ENCODE measurements around the gene CAV2.

Gene CAV2

DNA sequence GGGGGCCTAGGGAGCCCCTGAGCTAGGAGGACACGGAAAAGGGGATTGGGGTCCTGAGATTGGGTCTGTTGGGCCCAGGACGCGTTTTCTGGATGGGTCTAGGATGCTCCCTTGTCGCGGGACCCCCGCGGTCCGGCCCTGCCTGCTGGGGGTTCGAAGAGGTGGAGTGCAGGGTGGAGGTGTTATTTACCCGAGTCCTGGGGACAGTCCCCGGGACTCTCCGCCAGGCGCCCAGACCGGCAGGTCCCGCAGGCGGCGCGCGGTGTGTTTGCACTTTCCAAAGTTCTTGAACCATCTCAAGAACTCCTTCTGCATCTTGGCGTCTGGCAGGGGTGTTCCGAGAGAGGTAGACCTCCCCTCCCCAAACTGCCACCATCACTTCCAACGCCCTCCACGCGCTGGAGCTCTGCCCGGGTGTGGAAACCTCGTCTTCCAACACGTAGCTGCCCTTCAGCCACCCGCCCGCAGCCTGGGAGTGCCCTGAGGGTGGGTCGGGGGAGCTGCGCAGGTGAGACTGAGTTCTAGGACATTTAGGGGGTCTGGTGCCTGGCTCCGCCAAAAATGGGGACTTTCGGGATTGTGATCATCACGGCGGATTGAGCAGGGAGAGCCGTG, 25.9 kb downstream of the CAV2 start:
- no peak for FAIRE-seq

DNA sequence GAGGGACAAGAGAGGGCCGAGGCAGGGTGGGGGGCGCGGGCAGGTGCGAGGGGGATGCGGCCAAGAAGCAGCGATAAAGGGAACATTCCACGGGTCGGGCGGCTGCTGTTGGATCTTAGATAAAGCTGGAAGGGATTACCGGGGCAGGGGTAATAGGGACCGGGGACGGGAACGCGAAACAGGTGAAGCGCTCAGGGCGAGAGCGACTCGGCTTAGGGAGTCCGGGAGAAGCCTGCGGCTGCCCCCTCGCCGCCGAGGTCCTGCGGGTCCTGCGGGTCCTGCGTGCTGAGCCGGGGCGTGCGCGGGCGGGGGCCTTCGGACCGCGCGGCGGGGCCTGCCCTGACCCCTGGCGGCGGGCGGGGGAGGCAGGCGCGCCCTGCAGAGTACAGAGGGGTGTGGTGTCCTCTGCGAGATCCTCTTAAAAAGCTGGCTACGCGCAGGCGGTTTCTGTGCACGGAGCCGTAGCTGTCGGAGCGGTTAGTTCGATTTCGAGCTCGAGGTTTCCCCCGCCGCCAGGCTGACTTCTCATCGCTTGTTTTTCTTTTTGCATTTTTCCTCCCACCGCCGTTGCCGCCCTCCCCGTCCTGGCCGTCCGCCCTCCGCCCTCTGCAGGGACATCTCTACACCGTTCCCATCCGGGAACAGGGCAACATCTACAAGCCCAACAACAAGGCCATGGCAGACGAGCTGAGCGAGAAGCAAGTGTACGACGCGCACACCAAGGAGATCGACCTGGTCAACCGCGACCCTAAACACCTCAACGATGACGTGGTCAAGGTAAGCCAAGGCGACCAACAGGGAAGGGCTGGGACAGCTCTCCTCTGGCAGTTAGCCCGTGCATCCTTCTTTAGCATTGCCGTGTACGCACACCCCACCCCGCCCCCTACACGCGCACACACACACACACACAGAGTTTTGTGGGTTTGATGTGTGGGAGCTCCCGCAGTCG, 26.6 kb downstream of the CAV2 start:
- no peak for FAIRE-seq

DNA sequence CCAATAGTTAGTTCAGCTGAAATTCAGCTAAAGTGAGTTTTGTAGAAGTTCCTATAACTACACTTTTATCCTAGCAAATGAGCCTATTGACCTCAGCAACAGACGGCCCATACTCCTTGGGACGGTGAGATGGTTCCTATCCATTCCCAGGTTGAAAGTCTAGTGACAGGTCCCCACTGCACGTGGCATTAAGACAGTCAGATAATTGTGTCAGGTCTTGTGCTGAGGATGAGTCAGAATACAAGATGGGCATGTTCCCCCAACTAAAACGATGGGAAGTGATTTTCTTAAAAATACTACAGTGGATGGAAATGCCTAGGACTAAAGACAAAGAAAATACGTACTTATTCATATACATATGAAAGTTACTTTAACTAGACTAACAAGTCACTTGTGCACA, 27.4 kb downstream of the CAV2 start:
- no peak for FAIRE-seq

DNA sequence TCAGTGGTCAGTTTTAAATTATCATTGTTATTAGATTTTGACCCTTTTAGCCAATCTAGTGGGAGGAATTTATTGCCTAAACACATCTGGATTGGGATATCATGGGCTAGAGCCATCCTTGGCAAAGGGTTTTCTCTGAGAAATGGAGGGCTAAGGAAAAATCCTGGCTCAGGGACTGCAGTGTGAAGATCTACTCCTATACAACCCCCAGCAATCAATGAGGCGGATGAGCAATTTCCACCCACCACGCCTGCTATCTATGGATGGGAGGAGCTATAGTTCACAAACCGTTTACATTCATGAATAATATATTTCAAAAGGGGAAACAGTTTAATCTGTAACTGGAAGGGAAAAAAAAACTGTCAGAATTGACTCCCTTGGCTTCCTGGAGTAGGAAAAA, 28.0 kb downstream of the CAV2 start:
- FAIRE-seq, result no peak

DNA sequence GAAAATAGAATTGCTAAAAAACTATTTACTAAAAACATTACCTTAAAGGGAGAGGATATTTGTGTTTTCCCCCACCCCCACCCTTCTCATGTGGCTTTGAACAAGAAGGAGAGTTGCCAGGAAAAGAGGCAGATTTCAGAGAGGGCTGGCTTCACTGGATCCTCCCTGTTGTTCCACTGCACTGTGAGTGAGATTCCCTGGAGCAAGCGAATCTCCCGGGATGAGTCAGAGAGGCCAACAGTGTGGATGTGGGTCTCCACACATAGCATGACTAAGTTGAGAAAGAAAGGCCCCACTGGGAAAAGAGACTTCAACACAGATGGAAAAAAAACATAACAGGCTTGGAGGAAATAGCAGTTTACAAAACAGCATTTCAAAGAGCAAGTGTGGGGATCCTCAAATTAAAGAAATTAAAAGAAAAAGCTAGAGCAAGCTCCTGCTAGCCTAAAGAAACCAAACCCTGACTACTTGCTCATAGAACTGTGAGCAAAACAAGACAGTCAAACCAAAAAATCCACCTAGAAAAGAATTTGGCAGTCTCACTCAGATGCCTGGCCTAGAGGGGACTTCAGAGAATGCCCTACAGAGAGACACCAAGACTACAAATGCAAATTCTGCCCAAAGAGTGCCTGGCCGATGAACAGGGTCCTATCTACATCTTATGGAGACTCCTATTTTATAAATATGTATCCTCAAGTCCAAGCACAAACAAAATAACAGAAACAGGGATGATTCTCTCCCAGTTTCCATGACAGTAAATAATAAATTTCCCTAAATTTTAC, 28.7 kb downstream of the CAV2 start:
- FAIRE-seq, result no peak

DNA sequence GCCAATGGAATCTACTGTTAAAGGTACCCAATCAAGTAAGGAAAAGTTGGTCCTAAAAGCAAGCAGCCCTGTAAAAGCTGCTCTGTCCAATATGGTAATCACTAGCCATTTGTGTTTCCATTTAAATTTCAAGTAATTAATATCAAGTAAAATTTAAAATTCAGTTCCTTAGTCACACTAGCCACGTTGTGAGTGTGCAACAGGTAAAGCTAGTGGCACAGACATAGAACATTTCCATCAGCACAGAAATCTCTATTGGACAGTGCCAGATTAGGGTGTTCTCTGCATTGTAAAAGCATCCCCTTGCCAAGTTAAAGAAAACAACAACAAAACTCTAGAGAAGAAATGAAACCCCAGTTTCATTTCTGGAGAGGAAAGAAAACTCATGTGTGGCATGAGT, 29.7 kb downstream of the CAV2 start:
- FAIRE-seq, result no peak

DNA sequence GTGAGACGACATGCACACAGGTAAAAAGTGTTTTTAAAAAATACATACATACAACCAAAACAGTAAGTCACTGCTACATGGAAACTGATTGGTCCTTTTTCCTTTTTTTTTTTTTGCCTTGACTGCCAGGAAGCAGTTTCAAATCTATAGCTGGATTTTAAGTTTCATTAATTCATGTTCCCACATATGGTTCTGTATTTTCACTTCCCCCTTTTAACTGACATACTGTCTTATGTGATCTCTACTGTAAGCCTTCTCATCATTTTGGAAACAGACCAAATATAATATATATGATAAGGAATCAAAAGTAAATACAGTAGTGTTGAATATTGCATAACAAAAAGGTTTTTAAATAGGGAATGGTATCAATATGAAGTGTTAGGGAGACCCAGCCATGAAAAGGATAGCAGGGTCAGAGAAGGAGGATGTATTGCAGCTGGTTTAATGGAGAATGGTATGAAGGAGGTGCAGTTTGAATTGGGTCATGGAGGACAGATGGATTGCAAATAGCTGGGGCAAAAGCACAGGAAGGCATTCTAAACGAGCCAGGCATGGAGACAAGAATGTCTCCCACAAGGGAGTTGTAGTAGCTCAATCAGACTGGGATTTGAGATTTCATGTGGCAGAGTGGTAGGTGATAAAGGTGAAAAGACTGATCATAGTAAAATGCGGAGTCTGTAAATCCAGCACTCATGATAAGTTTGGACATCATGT, 30.7 kb downstream of the CAV2 start:
- FAIRE-seq, result no peak

DNA sequence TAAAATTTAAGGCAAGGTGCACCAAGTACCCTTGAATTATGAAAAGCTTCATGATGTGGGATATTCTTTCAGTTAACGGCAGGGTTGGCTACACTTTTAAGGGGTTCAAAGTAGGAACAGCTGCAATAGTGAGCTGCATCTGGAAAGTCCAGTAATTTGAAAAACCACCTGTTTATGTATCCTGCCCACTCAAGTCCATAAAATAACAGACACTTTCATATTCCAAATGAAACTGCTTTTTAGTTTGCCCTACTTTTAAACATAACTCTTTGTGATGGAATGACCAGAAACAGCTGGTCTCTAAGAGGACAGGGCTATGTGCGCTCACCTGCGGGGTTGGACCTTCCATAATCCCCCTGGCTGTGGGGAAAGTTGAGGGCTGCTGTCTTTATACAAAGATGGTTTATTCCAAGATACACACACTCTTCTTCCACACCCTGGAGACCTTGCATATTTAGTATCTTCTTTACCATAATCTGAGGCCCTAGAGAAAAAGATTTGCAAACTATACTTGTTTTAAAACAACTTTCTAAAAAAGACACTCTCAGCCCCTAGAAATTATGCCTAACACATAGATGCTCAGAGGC, 32.7 kb downstream of the CAV2 start:
- FAIRE-seq, result no peak

DNA sequence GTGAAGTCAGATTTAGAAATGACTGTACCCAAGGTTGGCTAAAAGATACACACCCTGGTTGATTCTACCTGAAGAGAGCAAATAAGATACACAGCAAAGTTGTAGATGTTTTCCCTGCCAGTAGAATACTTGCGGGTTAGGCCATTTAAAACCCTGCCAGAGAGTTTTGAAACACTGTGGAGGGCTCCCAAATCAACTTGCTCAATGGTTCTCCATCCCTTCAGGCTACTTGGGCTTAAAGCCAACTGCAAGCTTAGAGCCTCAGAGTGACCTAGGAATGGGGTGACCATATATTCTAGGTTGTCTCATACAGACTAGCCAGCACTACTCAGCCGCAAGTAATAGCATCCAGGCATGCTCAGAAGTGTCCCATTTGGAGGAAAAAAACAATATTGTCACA, 35.3 kb downstream of the CAV2 start:
- no peak for FAIRE-seq

DNA sequence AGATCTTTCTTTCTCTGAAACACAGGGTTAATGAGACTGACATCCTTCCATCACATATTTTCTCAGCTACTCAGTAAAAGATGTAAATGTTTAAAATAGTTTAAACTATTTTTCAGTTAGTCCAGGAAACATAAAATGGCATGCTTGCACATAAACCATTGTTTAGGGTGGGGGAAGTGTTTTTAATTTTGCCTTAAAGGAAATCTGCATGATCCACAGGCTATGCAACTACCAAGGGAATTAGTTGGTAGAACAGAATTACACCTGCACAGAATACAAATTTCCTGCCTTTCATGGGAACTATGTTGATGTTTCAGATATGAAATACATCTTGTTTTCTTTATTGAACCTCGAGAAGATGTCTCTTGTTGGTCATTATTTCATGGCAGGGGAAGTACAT, 35.9 kb downstream of the CAV2 start:
- no peak for FAIRE-seq

DNA sequence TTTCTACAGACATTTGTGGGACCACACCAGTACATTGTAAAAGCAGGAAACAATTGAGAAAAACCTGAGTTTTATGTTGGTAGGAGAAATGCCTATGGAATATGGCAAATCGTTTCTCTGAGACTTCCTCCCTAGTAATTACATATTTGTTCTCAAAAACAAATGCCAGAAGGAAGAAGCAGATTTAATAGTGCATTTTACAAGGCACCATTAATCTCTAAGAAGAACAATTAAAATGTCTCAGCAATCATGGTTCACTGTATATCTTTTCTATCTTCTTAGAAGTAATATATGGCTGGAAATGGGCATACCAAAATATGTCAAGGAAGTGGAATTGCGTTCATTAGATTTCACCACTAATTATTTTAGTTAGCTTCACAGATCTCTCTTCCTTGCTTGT, 38.6 kb downstream of the CAV2 start:
- FAIRE-seq, result no peak

DNA sequence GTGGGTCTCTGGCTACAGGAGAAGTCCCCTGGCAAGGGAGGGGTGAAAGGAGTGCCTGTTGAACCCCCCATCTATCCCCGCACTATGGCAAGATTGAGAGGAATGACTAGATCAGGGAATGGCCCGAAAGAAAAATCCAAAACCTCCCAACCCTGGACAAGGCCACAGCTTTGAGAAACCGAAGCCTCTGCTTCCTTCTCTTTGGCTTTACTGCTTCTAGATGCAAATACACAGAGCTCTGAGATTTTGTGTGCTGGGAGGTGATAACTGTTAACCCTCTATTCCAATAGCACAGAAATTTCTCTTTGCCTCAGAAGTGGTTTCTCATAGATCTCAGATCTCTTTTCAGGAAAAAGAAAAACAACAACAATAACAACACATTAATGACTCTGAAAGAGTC, 40.3 kb downstream of the CAV2 start:
- FAIRE-seq, result no peak

DNA sequence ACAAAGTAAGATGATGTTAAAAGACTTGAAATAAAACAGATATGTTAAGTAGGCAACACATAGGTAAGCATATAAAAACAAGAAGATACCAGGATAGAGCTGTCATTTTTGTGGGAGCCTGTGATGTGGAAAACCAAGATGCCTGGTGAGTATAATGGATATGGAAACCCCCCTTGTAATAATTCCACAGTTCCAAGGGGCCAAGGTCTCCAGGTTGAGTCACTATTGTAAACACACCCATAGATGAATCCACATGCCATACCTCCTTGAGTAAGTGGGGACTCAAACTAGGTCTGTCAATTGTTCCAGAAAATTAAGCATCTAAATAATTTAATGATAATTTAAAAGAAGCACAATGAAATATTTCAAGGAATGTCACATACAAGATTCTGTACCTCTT, 41.2 kb downstream of the CAV2 start:
- FAIRE-seq, result no peak

DNA sequence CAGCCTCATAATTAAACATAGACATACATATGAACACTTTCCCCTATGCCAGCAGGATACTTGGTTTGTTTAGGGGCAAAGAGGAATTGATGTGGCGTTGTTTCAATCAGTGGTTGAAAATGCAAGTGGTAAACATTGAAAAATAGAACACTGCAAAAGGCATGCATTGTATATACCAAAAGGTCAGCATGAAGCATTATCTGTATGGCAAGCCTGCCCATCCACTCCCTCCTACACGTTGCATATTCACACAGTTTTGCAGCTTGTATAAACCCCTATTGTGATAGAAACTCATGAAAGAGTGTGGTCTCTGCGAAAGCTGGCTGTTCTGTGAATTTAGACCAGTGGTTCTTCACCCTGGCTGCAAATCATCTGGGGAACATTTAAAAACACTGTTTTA, 42.4 kb downstream of the CAV2 start:
- FAIRE-seq, result no peak

DNA sequence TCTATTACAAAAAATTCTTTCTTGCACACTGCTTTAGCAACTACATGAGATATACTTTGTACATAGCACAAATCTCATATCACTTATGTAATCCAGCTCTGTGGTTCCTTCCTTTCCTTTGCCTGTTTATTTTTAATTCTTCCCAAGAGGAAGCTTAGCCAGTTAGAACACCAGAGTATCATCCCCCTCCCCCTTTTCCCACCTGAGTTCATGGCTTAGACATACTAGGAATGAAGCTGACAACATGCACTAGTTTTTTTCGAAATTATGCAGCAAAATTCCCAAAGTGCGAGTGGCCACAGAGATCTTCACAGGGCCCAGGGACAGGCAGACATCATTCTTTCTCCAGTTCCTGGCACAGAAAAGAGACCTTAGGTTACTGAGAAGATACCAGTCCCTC, 43.1 kb downstream of the CAV2 start:
- FAIRE-seq, result no peak

DNA sequence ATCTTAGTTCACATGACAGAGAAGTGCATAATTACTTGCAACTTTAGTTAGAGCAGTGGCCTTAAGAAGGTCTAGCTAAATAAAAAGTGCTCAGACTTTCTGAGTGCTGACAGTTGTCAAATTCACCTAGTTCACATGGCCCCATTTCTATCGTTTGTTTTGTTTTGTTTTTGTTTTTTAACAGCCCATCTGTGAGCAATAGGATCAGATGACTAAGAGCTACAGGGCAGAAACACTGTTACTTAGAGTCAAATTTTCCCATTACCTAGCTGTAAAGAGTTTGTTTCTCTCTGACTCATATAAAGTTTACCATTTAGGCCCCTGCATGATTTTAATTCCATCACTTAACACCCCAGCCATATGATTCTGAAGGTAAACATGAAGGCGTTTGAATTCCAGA, 44.1 kb downstream of the CAV2 start:
- no peak for FAIRE-seq

DNA sequence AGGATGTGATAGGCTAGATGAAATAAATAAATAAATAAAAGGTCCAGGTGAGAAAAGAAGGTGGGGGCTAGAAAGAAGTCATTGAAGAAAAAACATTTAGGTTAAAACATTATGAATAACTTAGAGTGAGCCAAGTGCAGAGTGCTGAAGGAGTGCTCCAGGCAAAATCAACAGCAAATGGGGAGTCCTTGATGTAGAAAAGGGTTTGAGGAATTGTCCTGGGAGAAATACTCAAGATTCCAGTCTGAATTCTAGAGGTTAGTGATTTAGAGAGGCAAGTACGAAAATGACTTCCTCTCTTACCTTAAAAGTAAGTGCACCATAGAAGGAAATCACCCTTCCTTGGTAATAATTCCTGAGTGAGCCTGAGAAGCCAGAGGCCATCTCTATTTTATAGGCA, 44.9 kb downstream of the CAV2 start:
- no peak for FAIRE-seq

DNA sequence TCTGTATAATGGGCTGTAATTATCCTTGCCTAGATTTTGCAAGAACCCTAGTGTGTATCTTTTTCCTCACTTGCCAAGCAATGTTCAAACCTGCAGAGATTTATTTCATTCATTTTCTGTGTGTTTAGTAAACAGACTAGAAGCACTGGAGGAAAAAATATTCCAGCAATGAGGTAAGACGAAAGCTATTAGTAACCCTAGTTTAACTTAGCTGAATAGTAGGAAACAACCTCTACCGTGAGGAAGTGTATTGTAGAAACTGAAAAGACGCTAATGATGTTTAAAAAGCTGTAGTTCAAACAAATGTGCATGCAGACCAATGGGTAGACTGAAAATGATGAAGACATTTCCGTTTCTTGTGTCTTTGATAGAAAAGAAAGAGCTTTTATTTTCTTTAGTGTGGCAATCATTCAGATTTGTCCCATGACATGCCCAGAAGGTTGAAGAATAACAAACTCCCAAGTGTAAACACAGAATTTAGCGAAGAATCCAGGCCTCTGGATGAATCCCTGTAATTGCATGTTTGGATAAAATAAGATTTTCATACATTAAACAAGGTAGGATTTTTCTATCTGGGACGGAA, 46.0 kb downstream of the CAV2 start:
- no peak for FAIRE-seq

DNA sequence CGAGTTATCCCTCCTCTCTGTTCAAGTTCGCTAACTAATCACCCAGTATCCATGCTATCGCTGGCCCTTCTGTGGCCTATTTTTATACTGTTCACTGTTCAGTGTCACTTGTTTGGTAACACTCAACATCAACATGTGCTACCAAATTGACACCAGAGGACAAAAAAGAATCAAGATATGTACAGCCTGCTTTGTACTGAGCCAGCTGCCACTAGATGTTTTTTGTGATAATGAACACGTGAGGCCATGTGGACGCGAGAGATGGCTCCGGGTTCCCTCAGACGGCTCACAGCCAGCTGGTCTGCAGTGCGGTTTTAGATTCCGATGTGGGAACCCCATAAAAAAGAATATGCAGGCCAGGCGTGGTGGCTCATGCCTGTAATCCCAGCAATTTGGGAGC, 46.5 kb downstream of the CAV2 start:
- no peak for FAIRE-seq

DNA sequence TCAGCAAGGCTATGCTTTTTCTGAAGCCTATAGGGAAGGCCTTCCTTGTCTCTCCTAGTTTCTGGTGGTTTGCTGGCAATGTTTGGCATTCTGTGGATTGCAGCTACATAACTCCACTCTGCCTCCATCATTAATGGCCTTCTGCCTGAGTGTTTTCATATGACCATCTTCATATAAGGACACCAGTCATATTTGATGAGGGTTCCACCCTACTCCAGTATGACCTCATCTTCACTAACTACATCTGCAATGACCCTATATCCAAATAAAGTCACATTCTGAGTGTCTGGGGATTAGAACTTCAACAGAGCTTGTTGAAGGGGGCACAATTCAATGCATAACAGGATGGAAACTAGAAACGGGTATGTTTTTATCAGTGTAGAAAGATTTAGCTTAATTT, 47.4 kb downstream of the CAV2 start:
- no peak for FAIRE-seq

DNA sequence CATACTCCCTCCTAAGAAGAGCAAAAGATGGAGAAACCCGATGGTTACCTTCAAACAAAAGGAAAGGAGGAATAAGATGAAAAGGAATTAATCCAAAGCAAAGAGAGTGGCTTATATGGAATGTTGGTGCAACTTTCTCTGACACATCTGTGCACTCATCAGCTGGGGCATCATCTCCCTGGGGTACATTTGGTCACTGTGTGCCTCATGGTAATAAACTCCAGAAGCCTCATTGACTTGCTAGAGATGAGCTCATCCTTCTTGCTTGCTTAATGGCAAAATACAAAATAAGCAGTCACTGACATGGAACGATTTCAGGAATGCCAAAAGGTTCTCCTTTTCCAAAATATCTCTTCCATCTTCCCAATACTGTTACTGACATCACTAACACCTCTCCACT, 47.8 kb downstream of the CAV2 start:
- FAIRE-seq, result no peak

DNA sequence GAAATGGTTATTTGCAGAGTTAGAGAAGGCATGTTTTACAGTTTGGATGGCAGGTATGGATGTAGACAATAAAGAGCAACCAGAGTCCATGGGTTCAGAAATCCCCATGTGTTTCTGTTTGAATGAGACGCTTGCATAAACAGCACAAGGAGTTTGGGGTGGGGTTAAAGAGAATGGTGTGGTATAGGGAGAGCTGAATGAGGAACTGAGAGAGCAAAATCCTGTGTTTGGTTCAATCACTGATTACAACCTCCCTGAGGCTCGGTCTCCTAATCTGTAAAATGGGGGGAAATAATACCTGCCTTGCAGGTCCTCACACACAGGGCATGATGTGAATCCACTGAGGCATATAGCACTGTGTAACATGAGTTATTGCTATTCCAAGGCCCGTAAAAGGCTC, 49.0 kb downstream of the CAV2 start:
- no peak for FAIRE-seq

Data from islet of Langerhans (tissue), 1 donor.